Measurements from ENCODE around the gene PHACTR1. TPM values are rescaled to one million over a fixed set of nuclear protein-coding genes. Genes with fewer than 3 reads are reported as not detected.

PHACTR1 gene
- polyA plus RNA-seq, 3 donors = 6.1 to 26.9 (median 7.6) TPM

GRCh38 chr6:13068586-13069210 lies 352.1 kb downstream of the PHACTR1 start:
- H2AFZ ChIP-seq (ENCODE audit: insufficient read depth, low read depth, low read length, poor library complexity, severe bottlenecking) = no peak overlapping the region
- TF ChIP-seq, protein P1, sequence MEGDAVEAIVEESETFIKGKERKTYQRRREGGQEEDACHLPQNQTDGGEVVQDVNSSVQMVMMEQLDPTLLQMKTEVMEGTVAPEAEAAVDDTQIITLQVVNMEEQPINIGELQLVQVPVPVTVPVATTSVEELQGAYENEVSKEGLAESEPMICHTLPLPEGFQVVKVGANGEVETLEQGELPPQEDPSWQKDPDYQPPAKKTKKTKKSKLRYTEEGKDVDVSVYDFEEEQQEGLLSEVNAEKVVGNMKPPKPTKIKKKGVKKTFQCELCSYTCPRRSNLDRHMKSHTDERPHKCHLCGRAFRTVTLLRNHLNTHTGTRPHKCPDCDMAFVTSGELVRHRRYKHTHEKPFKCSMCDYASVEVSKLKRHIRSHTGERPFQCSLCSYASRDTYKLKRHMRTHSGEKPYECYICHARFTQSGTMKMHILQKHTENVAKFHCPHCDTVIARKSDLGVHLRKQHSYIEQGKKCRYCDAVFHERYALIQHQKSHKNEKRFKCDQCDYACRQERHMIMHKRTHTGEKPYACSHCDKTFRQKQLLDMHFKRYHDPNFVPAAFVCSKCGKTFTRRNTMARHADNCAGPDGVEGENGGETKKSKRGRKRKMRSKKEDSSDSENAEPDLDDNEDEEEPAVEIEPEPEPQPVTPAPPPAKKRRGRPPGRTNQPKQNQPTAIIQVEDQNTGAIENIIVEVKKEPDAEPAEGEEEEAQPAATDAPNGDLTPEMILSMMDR (IDR thresholded peaks at IDR 0.05) = no peak
- peaks cover 7 to 11% of the 10 kb centered on the region in 2 donors for H3K4me1 ChIP-seq (ENCODE audit: control insufficient read depth in 1 of 2, insufficient read depth in 2 of 2, low read length in 2 of 2)
- Mint-ChIP-seq H3K27me3 (ENCODE audit: low read depth in 3 of 3) (no peaks in the 10 kb centered on the region), H3K4me3 (peak overlapping the region in 1 of 2 donors; percentile 41), H3K9me3 (peaks cover 0 to 4% (median 0%) of the 10 kb centered on the region in 7 donors), H3K27ac (peak overlapping the region in 1 of 7 donors; percentile 23), H3K36me3 (no peaks in the 10 kb centered on the region), H3K4me1 (peaks cover 11% of the 10 kb centered on the region)
- H3K79me2 ChIP-seq (ENCODE audit: insufficient read depth, low read length) = no peaks in the 10 kb centered on the region
- DNase-seq = peak; percentile 12 to 24 (median 18)
- H3K9me3 ChIP-seq (replicated peaks in 1 of 2; ENCODE audit: control insufficient read depth in 1 of 2, insufficient read depth in 1 of 2, low read length in 2 of 2) = no peaks in the 10 kb centered on the region
- no peaks in the 10 kb centered on the region for H3K27me3 ChIP-seq (ENCODE audit: control insufficient read depth in 2 of 2, insufficient read depth in 2 of 2, low read length in 2 of 2)
- H3K4me3 ChIP-seq (replicated peaks in 1 of 3; ENCODE audit: low read depth in 2 of 3, low read length in 3 of 3) = no peak overlapping the region
- intact Hi-C loops (cut with micrococcal nuclease) = no loop called here
- H4K20me1 ChIP-seq (ENCODE audit: insufficient read depth, low read length) = no peaks in the 10 kb centered on the region
- no peak overlapping the region for H3K9ac ChIP-seq (ENCODE audit: insufficient read depth, low read length, poor library complexity, severe bottlenecking)
- H3K27ac ChIP-seq (ENCODE audit: low read depth in 1 of 2, low read length in 2 of 2) = no peak overlapping the region
- WGBS (ENCODE audit: insufficient coverage) = 0% methylated on average over 3 of the region's 12 CpGs
- H3K4me2 ChIP-seq (replicated peaks; ENCODE audit: extremely low read depth, low read length, poor library complexity, severe bottlenecking) = no peak overlapping the region
- no peaks in the 10 kb centered on the region for H3K36me3 ChIP-seq (replicated peaks in 1 of 2; ENCODE audit: control insufficient read depth in 1 of 2, insufficient read depth in 2 of 2, low read length in 2 of 2)

GRCh38 chr6:13071550-13072345 lies 355.2 kb downstream of the PHACTR1 start:
- Histone ChIP-seq H3K36me3 (replicated peaks in 1 of 2; ENCODE audit: control insufficient read depth in 1 of 2, insufficient read depth in 2 of 2, low read length in 2 of 2) (no peaks in the 10 kb centered on the region), H3K9me3 (replicated peaks in 1 of 2; ENCODE audit: control insufficient read depth in 1 of 2, insufficient read depth in 1 of 2, low read length in 2 of 2) (no peaks in the 10 kb centered on the region), H3K9ac (ENCODE audit: insufficient read depth, low read length, poor library complexity, severe bottlenecking) (no peak overlapping the region), H3K79me2 (ENCODE audit: insufficient read depth, low read length) (no peaks in the 10 kb centered on the region), H3K27me3 (ENCODE audit: control insufficient read depth in 2 of 2, insufficient read depth in 2 of 2, low read length in 2 of 2) (no peaks in the 10 kb centered on the region), H3K4me2 (replicated peaks; ENCODE audit: extremely low read depth, low read length, poor library complexity, severe bottlenecking) (no peak overlapping the region), H3K27ac (ENCODE audit: low read depth in 1 of 2, low read length in 2 of 2) (no peak overlapping the region), H3K4me1 (ENCODE audit: control insufficient read depth in 1 of 2, insufficient read depth in 2 of 2, low read length in 2 of 2) (peaks cover 7 to 11% of the 10 kb centered on the region in 2 donors), H2AFZ (ENCODE audit: insufficient read depth, low read depth, low read length, poor library complexity, severe bottlenecking) (no peak overlapping the region), H3K4me3 (replicated peaks in 1 of 3; ENCODE audit: low read depth in 2 of 3, low read length in 3 of 3) (no peak overlapping the region), H4K20me1 (ENCODE audit: insufficient read depth, low read length) (no peaks in the 10 kb centered on the region)
- no peaks in the 10 kb centered on the region for H3K27me3 Mint-ChIP-seq (ENCODE audit: low read depth in 3 of 3)
- H3K27ac Mint-ChIP-seq = no peak overlapping the region
- H3K36me3 Mint-ChIP-seq = no peaks in the 10 kb centered on the region
- TF ChIP-seq, protein P1 (IDR thresholded peaks at IDR 0.05) = no peak
- peaks cover 20% of the 10 kb centered on the region for H3K4me1 Mint-ChIP-seq
- no CpG with 5 or more reads among the region's 6 CpGs for WGBS (ENCODE audit: insufficient coverage)
- H3K9me3 Mint-ChIP-seq = peaks cover 0 to 4% (median 0%) of the 10 kb centered on the region in 7 donors
- intact Hi-C loops (cut with micrococcal nuclease) = no loop called here
- H3K4me3 Mint-ChIP-seq = no peak overlapping the region
- DNase-seq = no peak

Data from CD14-positive monocyte (primary cell).